ENCODE data around the gene DNAI1.

The DNAI1 gene

DNA sequence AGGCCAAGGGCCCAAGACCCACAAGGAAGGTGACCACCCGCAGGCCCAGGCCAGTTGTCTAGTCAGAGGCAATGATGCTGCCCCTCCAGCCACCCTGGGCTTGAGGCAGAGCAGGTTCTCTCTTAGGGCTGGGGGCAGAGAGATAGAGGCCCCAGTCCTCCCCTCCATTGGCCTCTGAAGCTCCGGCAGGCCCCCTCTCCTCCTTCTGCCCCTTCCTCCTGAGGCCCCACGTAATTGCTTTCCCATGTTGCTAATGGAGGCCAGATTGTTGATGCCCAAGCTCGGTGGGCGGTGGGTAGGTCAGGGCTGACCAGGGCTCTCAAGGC, 90.8 kb downstream of the DNAI1 start:
- Histone ChIP-seq H3K9me2 (ENCODE audit: low read depth, low read length) (no peaks in the 10 kb centered on the region), H3K79me2 (ENCODE audit: insufficient read depth, low read length) (no peaks in the 10 kb centered on the region)

DNA sequence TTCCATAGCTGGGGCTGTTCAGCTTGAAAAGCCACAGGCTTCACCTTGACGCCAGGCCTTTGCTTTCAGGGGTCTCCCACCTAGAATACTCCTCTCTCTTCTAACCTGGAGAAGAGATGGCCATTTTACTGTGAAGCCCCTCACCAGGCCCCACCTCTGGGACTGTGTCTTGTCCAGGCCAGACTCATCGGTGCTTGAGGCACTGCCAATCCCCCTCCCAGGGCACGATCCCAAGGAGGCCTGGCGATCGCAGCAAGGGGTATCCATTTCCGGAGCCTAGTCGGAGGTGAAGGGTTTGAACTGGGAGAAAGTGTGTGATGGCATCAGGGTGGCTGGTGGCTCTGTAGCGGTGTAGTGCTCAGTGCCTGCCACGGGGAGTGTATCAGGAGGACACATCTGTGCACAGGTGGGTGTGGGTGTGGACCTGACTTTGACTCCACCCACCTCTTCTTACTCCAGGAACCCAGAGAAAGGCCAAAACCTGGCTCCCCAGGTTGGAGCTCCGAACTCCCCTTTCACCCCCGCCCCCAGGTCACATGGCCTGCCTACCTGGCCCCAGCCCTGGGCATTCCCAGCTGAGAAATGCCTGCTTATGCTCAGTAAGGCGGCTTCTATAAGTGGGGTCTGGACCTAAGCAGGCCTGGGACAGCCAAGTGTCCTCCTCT, 91.5 kb downstream of the DNAI1 start:
- Histone ChIP-seq H3K9me3 (ENCODE audit: low read length) (no peaks in the 10 kb centered on the region), H2AFZ (ENCODE audit: low read length) (no peak overlapping the region), H3K4me2 (ENCODE audit: low read length) (no peak overlapping the region), H3K9ac (ENCODE audit: low read length) (no peak overlapping the region), H3K4me1 (ENCODE audit: insufficient read depth, low read length, severe bottlenecking) (no peaks in the 10 kb centered on the region), H3F3A (ENCODE audit: insufficient read depth, low read length) (no peaks in the 10 kb centered on the region), H3K27ac (ENCODE audit: low read depth, low read length, poor library complexity, severe bottlenecking) (no peak overlapping the region), H3K36me3 (ENCODE audit: insufficient read depth, low read length) (no peaks in the 10 kb centered on the region), H3K9me2 (ENCODE audit: low read depth, low read length) (no peaks in the 10 kb centered on the region), H3K27me3 (ENCODE audit: insufficient read depth, low read length) (0 out of 2 replicates have a peak, but pooled peaks cover 11% of the 10 kb centered on the region), H3K4me3 (ENCODE audit: low read depth, low read length, poor library complexity, severe bottlenecking) (no peak overlapping the region), H3K79me2 (ENCODE audit: insufficient read depth, low read length) (no peaks in the 10 kb centered on the region), H4K20me1 (ENCODE audit: insufficient read depth, low read length) (no peaks in the 10 kb centered on the region)
- TF ChIP-seq CTCF (IDR thresholded peaks at IDR 0.05; ENCODE audit: low read length) (no peak), EZH2 (IDR thresholded peaks at IDR 0.05; ENCODE audit: borderline replicate concordance, low read length) (no peak)

More for the DNA sequence above, 90.8 kb downstream of the DNAI1 start:
- no peaks in the 10 kb centered on the region for H3K9me3 ChIP-seq (ENCODE audit: low read length)
- H3K4me1 ChIP-seq (ENCODE audit: insufficient read depth, low read length, severe bottlenecking) = no peaks in the 10 kb centered on the region
- H3F3A ChIP-seq (ENCODE audit: insufficient read depth, low read length) = no peaks in the 10 kb centered on the region
- H3K27me3 ChIP-seq (ENCODE audit: insufficient read depth, low read length) = 0 out of 2 replicates have a peak, but pooled peaks cover 11% of the 10 kb centered on the region
- no peaks in the 10 kb centered on the region for H4K20me1 ChIP-seq (ENCODE audit: insufficient read depth, low read length)
- no peaks in the 10 kb centered on the region for H3K36me3 ChIP-seq (ENCODE audit: insufficient read depth, low read length)
- H3K9ac ChIP-seq (ENCODE audit: low read length) = no peak overlapping the region
- H3K4me3 ChIP-seq (ENCODE audit: low read depth, low read length, poor library complexity, severe bottlenecking) = no peak overlapping the region
- H2AFZ ChIP-seq (ENCODE audit: low read length) = no peak overlapping the region
- no peak for TF ChIP-seq EZH2 (IDR thresholded peaks at IDR 0.05; ENCODE audit: borderline replicate concordance, low read length)
- TF ChIP-seq CTCF (IDR thresholded peaks at IDR 0.05; ENCODE audit: low read length) = no peak
- no peak overlapping the region for H3K4me2 ChIP-seq (ENCODE audit: low read length)
- H3K27ac ChIP-seq (ENCODE audit: low read depth, low read length, poor library complexity, severe bottlenecking) = no peak overlapping the region

GRCh38 chr9:34550681-34551270, 92.2 kb downstream of the DNAI1 start:
- Histone ChIP-seq H3K9me3 (ENCODE audit: low read length) (no peaks in the 10 kb centered on the region), H3K4me2 (ENCODE audit: low read length) (no peak overlapping the region), H3K27me3 (ENCODE audit: insufficient read depth, low read length) (0 out of 2 replicates have a peak, but pooled peaks cover 11% of the 10 kb centered on the region), H3F3A (ENCODE audit: insufficient read depth, low read length) (no peaks in the 10 kb centered on the region), H3K4me1 (ENCODE audit: insufficient read depth, low read length, severe bottlenecking) (no peaks in the 10 kb centered on the region), H3K36me3 (ENCODE audit: insufficient read depth, low read length) (no peaks in the 10 kb centered on the region), H3K4me3 (ENCODE audit: low read depth, low read length, poor library complexity, severe bottlenecking) (no peak overlapping the region), H3K9ac (ENCODE audit: low read length) (no peak overlapping the region), H4K20me1 (ENCODE audit: insufficient read depth, low read length) (no peaks in the 10 kb centered on the region), H3K79me2 (ENCODE audit: insufficient read depth, low read length) (no peaks in the 10 kb centered on the region), H3K9me2 (ENCODE audit: low read depth, low read length) (no peaks in the 10 kb centered on the region), H2AFZ (ENCODE audit: low read length) (no peak overlapping the region), H3K27ac (ENCODE audit: low read depth, low read length, poor library complexity, severe bottlenecking) (no peak overlapping the region)
- TF ChIP-seq CTCF (IDR thresholded peaks at IDR 0.05; ENCODE audit: low read length) (no peak), EZH2 (IDR thresholded peaks at IDR 0.05; ENCODE audit: borderline replicate concordance, low read length) (no peak)

Data from OCI-LY1 (cell line).